Hepatocyte (in vitro differentiated cells): ENCODE results near the gene PDE4D.

ENCODE experiments used
- CTCF ChIP-seq: fragments of 200-600 bp; sonication (generic); IDR thresholded peaks from 2 replicates; pipeline ENCODE4 v1.5.1; 2016; ENCODE audit warnings: antibody characterized with exemption, mild to moderate bottlenecking; ENCODE audit not compliant: poor library complexity
- EZH2 ChIP-seq: fragments of 200-600 bp; sonication (generic); IDR thresholded peaks from 2 replicates; pipeline ENCODE4 v1.6.1; 2016; ENCODE audit warnings: antibody characterized with exemption, mild to moderate bottlenecking, borderline replicate concordance
- EZH2phosphoT487 ChIP-seq: fragments of 200-600 bp; sonication (generic); IDR thresholded peaks from one replicate; pipeline ENCODE4 v1.6.1; 2018; ENCODE audit warnings: antibody characterized with exemption, mild to moderate bottlenecking, low read depth, moderate library complexity; ENCODE audit not compliant: unreplicated experiment, severe bottlenecking

GRCh38 chr5:58921159-58921558, 972.4 kb downstream of the PDE4D start:
- no peak for TF ChIP-seq CTCF
- no peak for TF ChIP-seq EZH2
- no peak for TF ChIP-seq EZH2phosphoT487
